Neutrophil (primary cell): Measurements from ENCODE around the gene MAP3K2.

Experiments
- H3K27ac ChIP-seq: fragments of 200-600 bp; sonication (generic); 2 replicates; pipeline ENCODE4 v1.5.1; 2016; ENCODE audit warnings: mild to moderate bottlenecking, moderate library complexity
- H3K27me3 ChIP-seq: fragments of 200-600 bp; sonication (generic); 2 replicates; pipeline ENCODE4 v1.6.0; 2016; ENCODE audit warnings: mild to moderate bottlenecking
- H3K36me3 ChIP-seq: fragments of 200-600 bp; sonication (generic); 2 replicates; pipeline ENCODE4 v1.5.1; 2017
- H3K4me1 ChIP-seq, 2 experiments: fragments of 200-600 bp in 1 of 2; sonication (generic) in 1 of 2; 1 replicate in 1 of 2; 2 replicates in 1 of 2; pipeline versions ENCODE4 v1.5.1 to v1.6.1; 2013 to 2016; ENCODE audit warnings: low read depth in 1 of 2, low read length in 1 of 2, mild to moderate bottlenecking in 1 of 2, moderate library complexity in 1 of 2; ENCODE audit not compliant: control insufficient read depth in 1 of 2, insufficient read depth in 1 of 2
- H3K4me3 ChIP-seq, 2 experiments: fragments of 200-600 bp in 1 of 2; sonication (generic) in 1 of 2; 1 replicate in 1 of 2; 2 replicates in 1 of 2; pipeline ENCODE4 v1.5.1; 2013 to 2016; ENCODE audit warnings: low read depth in 1 of 2, low read length in 1 of 2, mild to moderate bottlenecking in 1 of 2, moderate library complexity in 1 of 2
- H3K9me3 ChIP-seq: fragments of 200-600 bp; sonication (generic); 2 replicates; pipeline ENCODE4 v1.5.1; 2016
- TF ChIP-seq, protein P1 (sequence below): fragments of 200-600 bp; sonication (generic); IDR thresholded peaks from 2 replicates; pipeline ENCODE4 v1.5.1; 2016; ENCODE audit warnings: antibody characterized with exemption

The MAP3K2 gene, protein sequence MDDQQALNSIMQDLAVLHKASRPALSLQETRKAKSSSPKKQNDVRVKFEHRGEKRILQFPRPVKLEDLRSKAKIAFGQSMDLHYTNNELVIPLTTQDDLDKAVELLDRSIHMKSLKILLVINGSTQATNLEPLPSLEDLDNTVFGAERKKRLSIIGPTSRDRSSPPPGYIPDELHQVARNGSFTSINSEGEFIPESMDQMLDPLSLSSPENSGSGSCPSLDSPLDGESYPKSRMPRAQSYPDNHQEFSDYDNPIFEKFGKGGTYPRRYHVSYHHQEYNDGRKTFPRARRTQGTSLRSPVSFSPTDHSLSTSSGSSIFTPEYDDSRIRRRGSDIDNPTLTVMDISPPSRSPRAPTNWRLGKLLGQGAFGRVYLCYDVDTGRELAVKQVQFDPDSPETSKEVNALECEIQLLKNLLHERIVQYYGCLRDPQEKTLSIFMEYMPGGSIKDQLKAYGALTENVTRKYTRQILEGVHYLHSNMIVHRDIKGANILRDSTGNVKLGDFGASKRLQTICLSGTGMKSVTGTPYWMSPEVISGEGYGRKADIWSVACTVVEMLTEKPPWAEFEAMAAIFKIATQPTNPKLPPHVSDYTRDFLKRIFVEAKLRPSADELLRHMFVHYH

DNA sequence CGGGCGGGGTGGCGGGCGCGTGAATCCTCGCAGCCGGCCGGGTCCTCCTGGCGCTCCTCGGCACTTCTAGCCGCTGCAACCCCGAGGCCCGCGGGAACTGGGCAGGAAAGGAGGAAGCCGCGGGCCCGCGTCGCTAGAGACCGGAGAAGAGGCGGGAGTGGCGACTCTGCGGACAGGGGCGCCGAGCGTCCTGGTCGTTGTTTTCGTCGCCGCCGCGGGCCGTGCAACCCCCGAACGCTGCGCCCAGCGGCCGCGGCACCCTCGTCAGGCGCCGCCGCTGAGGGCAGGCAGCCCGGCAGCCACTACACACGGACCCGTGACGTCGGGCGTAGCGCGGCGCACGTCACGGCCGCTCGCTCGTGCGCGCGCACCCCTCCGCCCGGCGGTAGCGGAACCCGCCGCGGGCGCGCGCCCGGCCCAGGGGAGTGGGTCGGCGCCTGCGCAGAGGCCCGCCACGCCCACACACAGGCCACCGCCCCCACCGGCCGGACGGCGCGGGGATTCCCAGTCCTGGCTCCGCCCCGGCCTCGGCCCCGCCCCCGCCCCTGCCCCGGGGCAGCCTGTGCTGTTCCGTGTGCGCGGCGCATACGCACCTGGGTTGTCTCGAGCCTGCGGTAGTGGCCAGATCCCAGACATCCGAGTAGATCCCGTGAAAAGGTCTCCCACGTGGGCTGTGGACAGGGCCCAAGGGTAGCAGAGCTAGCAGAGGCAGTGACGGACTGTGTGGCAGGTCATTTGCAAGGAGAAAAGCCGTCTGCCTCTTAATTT is at the start of gene MAP3K2:
Gene MAP3K2, minus strand, starts transcription at position 321 of the 768 bp plus-strand sequence. CDS start 44,846 bp downstream, outside the sequence.
- peaks cover 64 to 77% of the 10 kb centered on the region in 2 experiments for H3K4me1 ChIP-seq

DNA sequence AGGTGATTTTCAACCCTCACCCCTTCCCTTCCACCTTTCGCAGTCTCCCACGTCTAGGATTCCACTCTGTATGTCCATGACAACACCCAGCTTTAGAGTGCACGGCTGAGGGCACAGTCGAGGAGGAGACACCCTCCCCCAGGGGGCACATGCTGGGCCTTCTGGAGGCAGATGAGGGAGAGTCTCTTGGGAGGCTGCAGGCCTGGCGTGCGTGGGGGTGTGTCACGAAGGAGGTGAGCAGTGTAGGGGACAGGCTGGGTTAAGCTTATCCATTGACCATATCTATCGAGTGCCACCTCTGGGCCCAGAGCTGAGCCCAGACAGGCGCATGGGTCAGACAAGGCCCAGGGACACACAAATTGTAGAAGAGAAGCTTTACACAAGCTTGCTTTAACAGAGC is 49.3 kb upstream of the MAP3K2 start:
- TF ChIP-seq, protein P1, sequence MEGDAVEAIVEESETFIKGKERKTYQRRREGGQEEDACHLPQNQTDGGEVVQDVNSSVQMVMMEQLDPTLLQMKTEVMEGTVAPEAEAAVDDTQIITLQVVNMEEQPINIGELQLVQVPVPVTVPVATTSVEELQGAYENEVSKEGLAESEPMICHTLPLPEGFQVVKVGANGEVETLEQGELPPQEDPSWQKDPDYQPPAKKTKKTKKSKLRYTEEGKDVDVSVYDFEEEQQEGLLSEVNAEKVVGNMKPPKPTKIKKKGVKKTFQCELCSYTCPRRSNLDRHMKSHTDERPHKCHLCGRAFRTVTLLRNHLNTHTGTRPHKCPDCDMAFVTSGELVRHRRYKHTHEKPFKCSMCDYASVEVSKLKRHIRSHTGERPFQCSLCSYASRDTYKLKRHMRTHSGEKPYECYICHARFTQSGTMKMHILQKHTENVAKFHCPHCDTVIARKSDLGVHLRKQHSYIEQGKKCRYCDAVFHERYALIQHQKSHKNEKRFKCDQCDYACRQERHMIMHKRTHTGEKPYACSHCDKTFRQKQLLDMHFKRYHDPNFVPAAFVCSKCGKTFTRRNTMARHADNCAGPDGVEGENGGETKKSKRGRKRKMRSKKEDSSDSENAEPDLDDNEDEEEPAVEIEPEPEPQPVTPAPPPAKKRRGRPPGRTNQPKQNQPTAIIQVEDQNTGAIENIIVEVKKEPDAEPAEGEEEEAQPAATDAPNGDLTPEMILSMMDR = no peak
- H3K9me3 ChIP-seq = no peaks in the 10 kb centered on the region
- H3K27me3 ChIP-seq = no peaks in the 10 kb centered on the region
- no peak overlapping the region for H3K4me3 ChIP-seq
- no peaks in the 10 kb centered on the region for H3K36me3 ChIP-seq
- no peak overlapping the region for H3K27ac ChIP-seq
- no peaks in the 10 kb centered on the region for H3K4me1 ChIP-seq

More for the DNA sequence above, at the start of gene MAP3K2:
- TF ChIP-seq, protein P1 = no peak
- Histone ChIP-seq H3K27ac (peak within 1 kb of the TSS; percentile 100), H3K36me3 (no peaks in the 10 kb centered on the region), H3K9me3 (no peaks in the 10 kb centered on the region), H3K27me3 (no peaks in the 10 kb centered on the region), H3K4me3 (peak within 1 kb of the TSS; percentile 92)

DNA sequence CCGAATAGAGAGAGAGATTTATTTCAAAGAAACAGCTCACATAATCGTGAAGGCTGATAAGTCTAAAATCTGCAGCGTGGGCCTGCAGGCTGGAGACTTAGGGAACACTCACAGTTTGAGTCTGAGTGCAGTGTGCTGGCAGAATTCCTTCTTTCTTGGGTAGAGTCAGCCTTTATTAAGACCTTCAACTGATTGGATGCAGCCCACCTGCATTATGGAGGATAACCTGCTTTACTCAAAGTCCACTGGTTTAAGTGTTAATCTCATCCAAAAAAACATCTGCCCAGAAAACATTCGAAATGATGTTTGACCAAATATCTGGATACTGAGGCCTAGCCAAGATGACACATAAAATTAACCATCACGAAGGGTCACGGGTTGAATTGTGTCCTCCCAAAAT is 46.7 kb upstream of the MAP3K2 start:
- Histone ChIP-seq H3K36me3 (no peaks in the 10 kb centered on the region), H3K27me3 (no peaks in the 10 kb centered on the region), H3K4me3 (no peak overlapping the region), H3K9me3 (no peaks in the 10 kb centered on the region), H3K27ac (no peak overlapping the region), H3K4me1 (no peaks in the 10 kb centered on the region)
- TF ChIP-seq, protein P1 = no peak

DNA sequence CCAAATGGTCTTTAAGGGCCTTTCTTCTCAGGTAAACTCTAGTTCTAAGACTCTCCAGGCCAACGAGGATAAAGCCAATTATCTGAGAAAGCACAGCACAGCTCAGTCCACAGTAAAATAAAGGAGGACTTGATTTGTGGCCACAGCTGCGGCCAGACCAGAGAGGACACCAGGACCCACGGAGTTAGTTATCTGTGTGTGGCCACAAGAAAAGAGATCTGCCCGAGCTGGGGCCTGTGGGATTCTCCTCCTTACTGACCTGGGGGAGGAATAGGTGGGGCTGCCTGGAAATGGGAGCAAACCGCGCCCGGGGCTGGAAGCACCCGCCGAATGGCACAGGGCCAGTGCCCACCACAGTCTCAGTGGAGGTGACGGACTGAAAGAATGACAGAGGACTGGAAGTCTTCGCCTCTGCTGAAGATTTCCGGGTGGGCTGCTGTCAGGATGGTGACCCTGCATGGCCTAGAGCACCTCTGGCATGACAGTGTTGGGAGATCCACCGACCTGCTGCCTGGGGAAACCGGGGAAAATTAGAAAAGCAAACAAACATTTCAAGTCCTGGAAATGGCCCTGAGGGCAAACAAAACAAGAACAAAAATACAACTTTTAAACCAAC is 43.7 kb upstream of the MAP3K2 start:
- Histone ChIP-seq H3K27me3 (no peaks in the 10 kb centered on the region), H3K36me3 (no peaks in the 10 kb centered on the region), H3K4me1 (no peaks in the 10 kb centered on the region), H3K9me3 (no peaks in the 10 kb centered on the region), H3K27ac (no peak overlapping the region), H3K4me3 (no peak overlapping the region)
- TF ChIP-seq, protein P1 = no peak

DNA sequence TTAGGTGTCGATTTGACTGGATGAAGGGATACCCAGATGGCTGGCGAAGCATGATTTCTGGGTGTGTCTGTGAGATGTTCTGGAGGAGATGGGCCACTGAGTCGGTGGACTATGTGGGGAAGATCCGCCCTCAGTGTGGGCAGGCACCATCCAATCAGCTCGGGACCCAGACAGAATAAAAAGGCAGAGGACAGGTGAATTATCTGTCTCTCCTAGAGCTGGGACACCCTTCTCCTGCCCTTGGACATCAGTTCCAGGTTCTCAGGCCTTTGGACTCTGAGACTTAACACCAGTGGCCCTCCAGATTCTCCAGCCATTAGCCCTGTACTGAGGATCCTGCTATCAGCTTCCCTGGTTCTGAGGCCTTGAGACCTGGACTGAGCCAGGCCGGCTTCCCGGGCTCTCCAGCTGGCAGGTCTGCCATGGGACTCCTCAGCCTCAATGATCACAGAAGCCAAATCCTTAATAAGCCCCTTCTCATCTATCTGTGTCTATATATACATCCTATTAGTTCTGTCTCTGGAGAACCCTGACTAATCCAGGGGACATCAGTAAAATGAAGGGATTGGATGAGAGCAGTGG is 42.2 kb upstream of the MAP3K2 start:
- no peak overlapping the region for H3K4me3 ChIP-seq
- H3K9me3 ChIP-seq = no peaks in the 10 kb centered on the region

More for the DNA sequence above, 42.2 kb upstream of the MAP3K2 start:
- Histone ChIP-seq H3K4me1 (no peaks in the 10 kb centered on the region), H3K27me3 (no peaks in the 10 kb centered on the region), H3K27ac (no peak overlapping the region), H3K36me3 (no peaks in the 10 kb centered on the region)
- TF ChIP-seq, protein P1 = no peak
